IMR-90 (cell line): ENCODE data around the gene CD70. TPM values are rescaled to one million over a fixed set of nuclear protein-coding genes. Genes with fewer than 3 reads are reported as not detected.
"Not testable (repeated sequence)": the region's sequence is repeated elsewhere in the genome, so short reads cannot be mapped to it uniquely, and the experiment has no call there.

Experiments
- ATAC-seq: fragments of 200-7000 bp; cut with Tn5 transposase; 2 replicates; pipeline ENCODE4 v1.9.1; 2020; ENCODE audit warnings: low read depth, mild to moderate bottlenecking, moderate library complexity
- BruUV-seq: library from RNA; stranded (reverse); fragments of 400-500 nt; replicated peaks from 2 replicates; lab custom pipeline; 2021; lab: Mats Ljungman, UMichigan
- CTCF ChIA-PET: fragments of 300-600 bp; formaldehyde crosslinking; extraction: SDS; loops from one replicate; lab custom pipeline; 2021; ENCODE audit warnings: antibody characterized with exemption; lab: Yijun Ruan, JAX
- POLR2A ChIA-PET: fragments of 300-600 bp; sonication (Branson Sonifier 250); formaldehyde crosslinking; loops from one replicate; lab custom pipeline; 2022; ENCODE audit warnings: antibody characterized with exemption; ENCODE audit not compliant: unreplicated experiment; lab: Charles Lee
- DNase-seq: peaks from one replicate; pipeline ENCODE4 v3.0.0; 2013
- H2AFZ ChIP-seq: replicated peaks from 2 replicates; pipeline ENCODE3; 2013; ENCODE audit warnings: low read length, mild to moderate bottlenecking; ENCODE audit not compliant: poor library complexity
- H2AK5ac ChIP-seq: 2 replicates; pipeline ENCODE4 v1.6.1; 2013; ENCODE audit warnings: low read depth, low read length, inconsistent platforms
- H2AK9ac ChIP-seq: replicated peaks from 2 replicates; pipeline ENCODE3; 2013; ENCODE audit warnings: mild to moderate bottlenecking, low read depth, low read length, moderate library complexity; ENCODE audit not compliant: poor library complexity
- H2BK120ac ChIP-seq: 2 replicates; pipeline ENCODE4 v1.6.1; 2013; ENCODE audit warnings: low read depth, low read length, inconsistent platforms
- H2BK15ac ChIP-seq: 3 replicates; pipeline ENCODE4 v1.6.1; 2013; ENCODE audit warnings: low read depth, low read length, inconsistent platforms
- H2BK20ac ChIP-seq: 2 replicates; pipeline ENCODE4 v1.6.1; 2013; ENCODE audit warnings: low read depth, mild to moderate bottlenecking, inconsistent platforms, low read length, moderate library complexity
- H2BK5ac ChIP-seq: 2 replicates; pipeline ENCODE4 v1.6.1; 2013; ENCODE audit warnings: mild to moderate bottlenecking, low read depth, low read length, inconsistent platforms; ENCODE audit not compliant: poor library complexity, severe bottlenecking
- H3K14ac ChIP-seq: replicated peaks from 2 replicates; pipeline ENCODE4 v1.6.1; 2013; ENCODE audit warnings: low read depth, low read length, inconsistent platforms
- H3K18ac ChIP-seq: 2 replicates; pipeline ENCODE4 v1.6.1; 2013; ENCODE audit warnings: low read depth, low read length, control low read depth
- H3K23ac ChIP-seq: 2 replicates; pipeline ENCODE4 v1.6.1; 2013; ENCODE audit warnings: low read depth, low read length, inconsistent platforms
- H3K27ac ChIP-seq: 2 replicates; pipeline ENCODE4 v1.5.1; 2013; ENCODE audit warnings: mild to moderate bottlenecking, control low read depth, low read length; ENCODE audit not compliant: insufficient read depth
- H3K27me3 ChIP-seq: 2 replicates; pipeline ENCODE4 v1.6.1; 2013; ENCODE audit warnings: low read length; ENCODE audit not compliant: control insufficient read depth, insufficient read depth
- H3K36me3 ChIP-seq: 2 replicates; pipeline ENCODE4 v1.6.1; 2013; ENCODE audit warnings: low read length, mixed read lengths; ENCODE audit not compliant: control insufficient read depth, insufficient read depth
- H3K4ac ChIP-seq: 2 replicates; pipeline ENCODE4 v1.6.1; 2013; ENCODE audit warnings: low read depth, low read length, inconsistent platforms
- H3K4me1 ChIP-seq: 2 replicates; pipeline ENCODE4 v1.6.1; 2013; ENCODE audit warnings: low read length, mixed read lengths; ENCODE audit not compliant: control insufficient read depth, insufficient read depth
- H3K4me2 ChIP-seq: 2 replicates; pipeline ENCODE4 v1.6.1; 2013; ENCODE audit warnings: low read depth, mild to moderate bottlenecking, control low read depth, low read length, moderate library complexity
- H3K4me3 ChIP-seq: 2 replicates; pipeline ENCODE4 v1.5.1; 2013; ENCODE audit warnings: low read depth, mild to moderate bottlenecking, control low read depth, low read length, moderate library complexity; ENCODE audit not compliant: insufficient read depth
- H3K56ac ChIP-seq: 2 replicates; pipeline ENCODE4 v1.6.1; 2013; ENCODE audit warnings: low read length, inconsistent platforms; ENCODE audit not compliant: insufficient read depth; ENCODE audit errors: extremely low read depth
- H3K79me1 ChIP-seq, 2 experiments: 2 replicates each; pipeline ENCODE4 v1.6.1; 2013; ENCODE audit warnings: low read length in 2 of 2, inconsistent platforms in 1 of 2, low read depth in 1 of 2
- H3K9ac ChIP-seq: 2 replicates; pipeline ENCODE4 v1.6.1; 2013; ENCODE audit warnings: low read depth, low read length, control low read depth
- H3K9me1 ChIP-seq: 2 replicates; pipeline ENCODE4 v1.6.1; 2013; ENCODE audit warnings: low read length, inconsistent platforms; ENCODE audit not compliant: insufficient read depth
- H3K9me3 ChIP-seq: 2 replicates; pipeline ENCODE4 v1.6.1; 2013; ENCODE audit warnings: low read length; ENCODE audit not compliant: control insufficient read depth, insufficient read depth
- H4K20me1 ChIP-seq: 2 replicates; pipeline ENCODE4 v1.6.1; 2013; ENCODE audit warnings: low read length, inconsistent platforms; ENCODE audit not compliant: insufficient read depth
- H4K5ac ChIP-seq: 2 replicates; pipeline ENCODE4 v1.6.1; 2013; ENCODE audit warnings: mild to moderate bottlenecking, low read depth, low read length, control low read depth
- H4K8ac ChIP-seq, 2 experiments: 2 replicates each; pipeline ENCODE4 v1.6.1; 2013; ENCODE audit warnings: low read depth in 2 of 2, low read length in 2 of 2, control low read depth in 1 of 2, inconsistent platforms in 1 of 2
- H4K91ac ChIP-seq: 2 replicates; pipeline ENCODE4 v1.6.1; 2013; ENCODE audit warnings: low read depth, low read length, inconsistent platforms; ENCODE audit not compliant: insufficient read depth
- CTCF ChIP-seq: conservative IDR thresholded peaks from 2 replicates; pipeline ENCODE4 v1.5.1; 2012; ENCODE audit warnings: mild to moderate bottlenecking, low read depth, low read length, improper control_type of control experiment
- RAD21 ChIP-seq: IDR thresholded peaks from 2 replicates; pipeline ENCODE4 v1.6.1; 2012; ENCODE audit warnings: low read length, improper control_type of control experiment
- SMC3 ChIP-seq: fragments of 150-350 bp; IDR thresholded peaks from 2 replicates; pipeline ENCODE4 v1.6.1; 2016; ENCODE audit warnings: low read depth, mild to moderate bottlenecking, antibody characterized with exemption, low read length, moderate library complexity
- WGBS, 2 experiments: methylation state at CpG; one replicate each; pipeline versions ENCODE4 v1.1.5 to v1.1.7; 2013; ENCODE audit warnings: missing lambda C conversion rate in 2 of 2; ENCODE audit not compliant: insufficient read length in 1 of 2; ENCODE audit errors: extremely low coverage in 2 of 2; 5-methylcytosine and 5-hydroxymethylcytosine counted together
- dilution Hi-C: fragments of 300-500 bp; cut with HindIII; formaldehyde crosslinking; loops from one replicate; pipeline ENCODE4 v1.14.3; 2018; ENCODE audit warnings: low sequenced_read_pairs; ENCODE audit not compliant: unreplicated experiment
- in situ Hi-C: fragments of 300-500 bp; cut with MboI; formaldehyde crosslinking; loops from 3 replicates; pipeline ENCODE4 v1.14.3; 2019; ENCODE audit warnings: low sequenced_read_pairs, inconsistent platforms, mixed read lengths
- intact Hi-C: fragments of 100-400 bp; cut with micrococcal nuclease; formaldehyde crosslinking; loops from 2 replicates; pipeline ENCODE4 v1.10.0; 2022
- polyA plus RNA-seq, 3 experiments: library from polyadenylated mRNA; depleted of rRNA; stranded (reverse); fragments of >200 nt; gene quantifications; 2 replicates each; pipeline ENCODE4 v1.2.3, GENCODE V29; 2012; ENCODE audit warnings: low replicate concordance in 1 of 3
- total RNA-seq: library from RNA; depleted of rRNA; stranded (reverse); fragments of >200 nt; gene quantifications from 2 replicates; pipeline ENCODE4 v1.2.3, GENCODE V29; 2012

Gene CD70
- total and polyA plus RNA-seq, 2 of the 4 experiments (the other 2 are of a cell fraction) = not detected

- H2BK20ac ChIP-seq, BruUV-seq, H3K36me3 ChIP-seq, H2BK5ac ChIP-seq, H3K4me3 ChIP-seq, dilution Hi-C loops, H3K18ac ChIP-seq, H2AK5ac ChIP-seq, H4K5ac ChIP-seq, H2AFZ ChIP-seq, H2AK9ac ChIP-seq, H4K91ac ChIP-seq, H2BK120ac ChIP-seq, H2BK15ac ChIP-seq, H3K23ac ChIP-seq, H3K4me1 ChIP-seq, H3K9me3 ChIP-seq, H4K20me1 ChIP-seq, H3K4me2 ChIP-seq, ATAC-seq, H3K27me3 ChIP-seq, H3K27ac ChIP-seq, H3K56ac ChIP-seq, H4K8ac ChIP-seq, H3K9ac ChIP-seq, H3K79me1 ChIP-seq, H3K4ac ChIP-seq, POLR2A ChIA-PET, H3K14ac ChIP-seq, H3K9me1 ChIP-seq: not testable (repeated sequence)
- 78% methylated on average over 4 of the region's 26 CpGs; no CpG with 5 or more reads in 1 of the 2 experiments for WGBS, 2 experiments
- CTCF ChIA-PET = interaction anchor here (1.1 kb wide), 1 partner anchor 19 kb away, joined by 3 read pairs; no protein-coding TSS in a partner anchor
- intact Hi-C loops = loop anchor here (1.0 to 5.0 kb wide), 6 partner anchors 103 to 506 kb away; no protein-coding TSS in a partner anchor
- in situ Hi-C loops = loop anchor here (5.0 kb wide), 1 partner anchor 229 kb away; no protein-coding TSS in a partner anchor
- TF ChIP-seq SMC3 = peak; percentile 24; the same call in 1 of the 2 replicates
- TF ChIP-seq CTCF = peak; percentile 48
- peak; percentile 50 for TF ChIP-seq RAD21
- peak; percentile 38 for DNase-seq
These were observed 42.0 kb upstream of the CD70 start for GRCh38 chr19:6632747-6633455.
